ENCODE results near the gene SRGAP1. TPM values are rescaled to one million over a fixed set of nuclear protein-coding genes. Genes with fewer than 3 reads are reported as not detected.

Gene SRGAP1
- total RNA-seq, 1 donor from 2014 or later = 7.4 TPM

DNA sequence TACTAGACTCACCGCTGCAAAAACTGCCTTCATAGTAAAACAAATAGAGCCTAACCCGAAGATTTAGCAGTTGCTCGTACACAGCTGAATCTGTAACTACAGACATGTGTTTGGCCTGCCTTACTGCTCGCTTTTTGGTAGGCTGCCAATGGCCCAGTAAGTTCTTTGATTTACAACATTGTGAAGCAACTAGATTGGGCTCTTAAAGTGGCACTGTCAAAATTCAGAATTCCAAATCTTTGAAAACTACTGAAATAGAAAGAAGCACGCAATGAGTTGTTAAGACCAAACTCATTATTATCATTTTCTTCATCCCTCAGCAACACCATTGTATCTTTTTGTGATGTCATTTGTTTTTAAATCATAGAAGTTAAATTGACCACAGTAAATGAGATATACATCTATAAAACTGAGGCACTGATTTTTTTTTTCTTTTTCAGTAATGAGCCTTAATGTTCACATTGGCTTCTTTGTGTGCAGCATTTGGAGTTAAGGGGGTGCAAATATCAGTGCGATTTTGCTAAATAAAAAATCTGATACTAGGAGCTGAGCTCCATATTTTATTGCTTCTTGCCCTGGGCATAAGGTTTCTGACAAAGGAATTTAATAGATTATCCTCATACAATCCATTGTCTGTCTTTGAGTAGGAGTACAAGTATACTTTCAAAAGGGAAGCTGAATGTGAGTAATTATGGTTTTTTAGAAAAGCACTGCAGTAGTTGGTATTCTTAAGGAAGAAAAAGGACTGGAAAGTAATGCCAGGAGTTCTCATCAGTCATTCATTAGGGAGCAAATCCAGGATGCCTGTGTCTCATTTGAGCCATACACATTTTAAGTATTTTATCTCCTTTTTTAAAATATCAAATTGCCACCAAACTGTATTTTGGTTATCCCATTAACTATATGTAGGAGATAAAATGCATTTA, 239.0 kb downstream of the SRGAP1 start:
- Histone ChIP-seq H3K4me1 (peaks cover 84% of the 10 kb centered on the region), H3K9me3 (no peaks in the 10 kb centered on the region), H3K4me3 (no peak overlapping the region), H3K36me3 (no peaks in the 10 kb centered on the region), H3K27ac (peak overlapping the region; percentile 75), H3K27me3 (no peaks in the 10 kb centered on the region)
- TF ChIP-seq POLR2AphosphoS5 (IDR thresholded peaks at IDR 0.05; ENCODE audit: insufficient read depth in 1 of 2, low read depth in 1 of 2) (peak in 1 of 2 donors; percentile 75), POLR2A (IDR thresholded peaks at IDR 0.05) (no peak)
- TF ChIP-seq, protein P1, sequence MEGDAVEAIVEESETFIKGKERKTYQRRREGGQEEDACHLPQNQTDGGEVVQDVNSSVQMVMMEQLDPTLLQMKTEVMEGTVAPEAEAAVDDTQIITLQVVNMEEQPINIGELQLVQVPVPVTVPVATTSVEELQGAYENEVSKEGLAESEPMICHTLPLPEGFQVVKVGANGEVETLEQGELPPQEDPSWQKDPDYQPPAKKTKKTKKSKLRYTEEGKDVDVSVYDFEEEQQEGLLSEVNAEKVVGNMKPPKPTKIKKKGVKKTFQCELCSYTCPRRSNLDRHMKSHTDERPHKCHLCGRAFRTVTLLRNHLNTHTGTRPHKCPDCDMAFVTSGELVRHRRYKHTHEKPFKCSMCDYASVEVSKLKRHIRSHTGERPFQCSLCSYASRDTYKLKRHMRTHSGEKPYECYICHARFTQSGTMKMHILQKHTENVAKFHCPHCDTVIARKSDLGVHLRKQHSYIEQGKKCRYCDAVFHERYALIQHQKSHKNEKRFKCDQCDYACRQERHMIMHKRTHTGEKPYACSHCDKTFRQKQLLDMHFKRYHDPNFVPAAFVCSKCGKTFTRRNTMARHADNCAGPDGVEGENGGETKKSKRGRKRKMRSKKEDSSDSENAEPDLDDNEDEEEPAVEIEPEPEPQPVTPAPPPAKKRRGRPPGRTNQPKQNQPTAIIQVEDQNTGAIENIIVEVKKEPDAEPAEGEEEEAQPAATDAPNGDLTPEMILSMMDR (IDR thresholded peaks at IDR 0.05) = no peak
- intact Hi-C loops (cut with DNase I) = no loop called here
- no peak for DNase-seq (ENCODE audit: extremely low spot score in 2 of 2)

GRCh38 chr12:64085154-64085553, 240.7 kb downstream of the SRGAP1 start:
- TF ChIP-seq, protein P1 (IDR thresholded peaks at IDR 0.05) = no peak
- TF ChIP-seq POLR2AphosphoS5 (IDR thresholded peaks at IDR 0.05; ENCODE audit: insufficient read depth in 1 of 2, low read depth in 1 of 2) = no peak
- no peak for TF ChIP-seq POLR2A (IDR thresholded peaks at IDR 0.05)
- intact Hi-C loops (cut with DNase I) = no loop called here
- Histone ChIP-seq H3K4me3 (no peak overlapping the region), H3K9me3 (no peaks in the 10 kb centered on the region), H3K36me3 (no peaks in the 10 kb centered on the region), H3K27me3 (no peaks in the 10 kb centered on the region), H3K27ac (peak overlapping the region; percentile 36), H3K4me1 (peaks cover 91% of the 10 kb centered on the region)
- DNase-seq (ENCODE audit: extremely low spot score in 2 of 2) = no peak

- H3K27ac ChIP-seq = peak overlapping the region; percentile 36
- no peak for TF ChIP-seq POLR2A (IDR thresholded peaks at IDR 0.05)
- TF ChIP-seq POLR2AphosphoS5 (IDR thresholded peaks at IDR 0.05; ENCODE audit: insufficient read depth in 1 of 2, low read depth in 1 of 2) = no peak
- TF ChIP-seq, protein P1 (IDR thresholded peaks at IDR 0.05) = no peak
- H3K4me3 ChIP-seq = no peak overlapping the region
- H3K4me1 ChIP-seq = peaks cover 83% of the 10 kb centered on the region
- no peaks in the 10 kb centered on the region for H3K9me3 ChIP-seq
- intact Hi-C loops (cut with DNase I) = no loop called here
- no peaks in the 10 kb centered on the region for H3K27me3 ChIP-seq
- no peaks in the 10 kb centered on the region for H3K36me3 ChIP-seq
- no peak for DNase-seq (ENCODE audit: extremely low spot score in 2 of 2)
Measured at GRCh38 chr12:64085996-64086395, 241.5 kb downstream of the SRGAP1 start.

DNA sequence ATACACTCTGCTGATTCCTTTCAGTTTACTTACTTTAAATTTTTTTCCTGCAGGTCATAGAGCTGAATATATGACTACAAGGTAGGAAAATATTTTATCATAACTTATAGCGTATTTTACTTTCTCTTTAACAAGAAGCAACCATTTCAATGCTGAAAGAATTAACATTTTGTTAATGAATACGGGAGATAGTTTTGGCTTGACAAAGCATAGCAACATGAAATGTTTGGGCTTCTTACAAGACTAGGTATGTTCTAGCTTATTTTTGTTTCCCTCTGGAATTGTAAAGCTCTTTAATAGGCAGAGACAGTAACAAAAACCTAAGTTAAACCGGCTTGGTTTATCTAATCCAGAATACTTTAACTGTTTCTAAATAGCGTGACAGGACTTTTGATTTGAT, 242.4 kb downstream of the SRGAP1 start:
- H3K9me3 ChIP-seq = no peaks in the 10 kb centered on the region
- no peak for TF ChIP-seq POLR2A (IDR thresholded peaks at IDR 0.05)
- TF ChIP-seq, protein P1 (IDR thresholded peaks at IDR 0.05) = no peak
- TF ChIP-seq POLR2AphosphoS5 (IDR thresholded peaks at IDR 0.05; ENCODE audit: insufficient read depth in 1 of 2, low read depth in 1 of 2) = no peak
- no peak overlapping the region for H3K4me3 ChIP-seq
- no peak for DNase-seq (ENCODE audit: extremely low spot score in 2 of 2)
- peaks cover 75% of the 10 kb centered on the region for H3K4me1 ChIP-seq
- H3K27me3 ChIP-seq = no peaks in the 10 kb centered on the region
- intact Hi-C loops (cut with DNase I) = no loop called here
- no peaks in the 10 kb centered on the region for H3K36me3 ChIP-seq
- no peak overlapping the region for H3K27ac ChIP-seq

GRCh38 chr12:64087761-64088160, 243.3 kb downstream of the SRGAP1 start:
- intact Hi-C loops (cut with DNase I) = no loop called here
- TF ChIP-seq POLR2AphosphoS5 (IDR thresholded peaks at IDR 0.05; ENCODE audit: insufficient read depth in 1 of 2, low read depth in 1 of 2) = no peak
- Histone ChIP-seq H3K27me3 (no peaks in the 10 kb centered on the region), H3K27ac (peak overlapping the region; percentile 59), H3K4me3 (no peak overlapping the region), H3K36me3 (no peaks in the 10 kb centered on the region), H3K9me3 (no peaks in the 10 kb centered on the region), H3K4me1 (peaks cover 66% of the 10 kb centered on the region)
- DNase-seq (ENCODE audit: extremely low spot score in 2 of 2) = no peak

Measured in vagina (tissue), 2 donors.